Esophagus muscularis mucosa (tissue), 4 donors: Measurements from ENCODE around the gene NEXN.

Source experiments
- EP300 ChIP-seq: sonication (generic); formaldehyde crosslinking; IDR thresholded peaks from one replicate; pipeline ENCODE4 v1.6.1; 2017; ENCODE audit warnings: antibody characterized with exemption
- POLR2A ChIP-seq: fragments of 450-650 bp; IDR thresholded peaks from one replicate; pipeline ENCODE4 v1.6.1; 2017; ENCODE audit warnings: antibody characterized with exemption, moderate library complexity, mild to moderate bottlenecking, low read depth
- POLR2AphosphoS5 ChIP-seq, 2 donors: sonication (generic); formaldehyde crosslinking; IDR thresholded peaks; one replicate each; pipeline ENCODE4 v1.6.1; 2017; ENCODE audit warnings: antibody characterized with exemption in 2 of 2
- TF ChIP-seq, protein P1 (sequence below), 3 experiments: fragments of 200-600 bp in 2 of 3; fragments of 450-650 bp in 1 of 3; sonication (generic) in 2 of 3; IDR thresholded peaks; one replicate each; pipeline ENCODE4 v1.5.1; 2017 to 2019; ENCODE audit warnings: antibody characterized with exemption in 3 of 3, mild to moderate bottlenecking in 2 of 3, moderate library complexity in 1 of 3

GRCh38 chr1:77882411-77882810 is 6.0 kb upstream of the NEXN start:
- TF ChIP-seq, protein P1, sequence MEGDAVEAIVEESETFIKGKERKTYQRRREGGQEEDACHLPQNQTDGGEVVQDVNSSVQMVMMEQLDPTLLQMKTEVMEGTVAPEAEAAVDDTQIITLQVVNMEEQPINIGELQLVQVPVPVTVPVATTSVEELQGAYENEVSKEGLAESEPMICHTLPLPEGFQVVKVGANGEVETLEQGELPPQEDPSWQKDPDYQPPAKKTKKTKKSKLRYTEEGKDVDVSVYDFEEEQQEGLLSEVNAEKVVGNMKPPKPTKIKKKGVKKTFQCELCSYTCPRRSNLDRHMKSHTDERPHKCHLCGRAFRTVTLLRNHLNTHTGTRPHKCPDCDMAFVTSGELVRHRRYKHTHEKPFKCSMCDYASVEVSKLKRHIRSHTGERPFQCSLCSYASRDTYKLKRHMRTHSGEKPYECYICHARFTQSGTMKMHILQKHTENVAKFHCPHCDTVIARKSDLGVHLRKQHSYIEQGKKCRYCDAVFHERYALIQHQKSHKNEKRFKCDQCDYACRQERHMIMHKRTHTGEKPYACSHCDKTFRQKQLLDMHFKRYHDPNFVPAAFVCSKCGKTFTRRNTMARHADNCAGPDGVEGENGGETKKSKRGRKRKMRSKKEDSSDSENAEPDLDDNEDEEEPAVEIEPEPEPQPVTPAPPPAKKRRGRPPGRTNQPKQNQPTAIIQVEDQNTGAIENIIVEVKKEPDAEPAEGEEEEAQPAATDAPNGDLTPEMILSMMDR (IDR thresholded peaks at IDR 0.05), result no peak
- TF ChIP-seq POLR2A (no peak), EP300 (no peak), POLR2AphosphoS5 (IDR thresholded peaks at IDR 0.05) (no peak)
